Activated CD8-positive, alpha-beta T cell treated with anti-CD3 and anti-CD28 coated beads, Interleukin-2, amount 10 ng/mL, durations not matched to agents 7 days and 5 days (primary cell): Measurements from ENCODE around the gene GARRE1. TPM values are rescaled to one million over a fixed set of nuclear protein-coding genes. Genes with fewer than 3 reads are reported as not detected.

Source experiments
- ATAC-seq: fragments of 150-1000 bp; cut with Tn5 transposase; one replicate; pipeline ENCODE4 v1.10.0; 2021; ENCODE audit warnings: moderate library complexity
- CTCF ChIA-PET: fragments of 350-600 bp; sonication (Branson Sonifier 250); formaldehyde crosslinking; loops from one replicate; lab custom pipeline; 2021; ENCODE audit warnings: antibody characterized with exemption; lab: Charles Lee
- POLR2A ChIA-PET: fragments of 350-600 bp; sonication (Branson Sonifier 250); formaldehyde crosslinking; loops from one replicate; lab custom pipeline; 2021; ENCODE audit warnings: antibody characterized with exemption; lab: Charles Lee
- DNase-seq: peaks from one replicate; pipeline ENCODE4 v3.0.0-alpha.2; 2020
- H3K27ac Mint-ChIP-seq: one replicate; pipeline ENCODE4 v1.8.0; 2021; ENCODE audit warnings: mild to moderate bottlenecking, mixed read lengths
- H3K27me3 Mint-ChIP-seq: one replicate; pipeline ENCODE4 v1.8.0; 2021; ENCODE audit warnings: low read depth, mixed read lengths
- H3K36me3 Mint-ChIP-seq: one replicate; pipeline ENCODE4 v1.8.0; 2021; ENCODE audit warnings: low read depth, mixed read lengths
- H3K4me1 Mint-ChIP-seq: one replicate; pipeline ENCODE4 v1.8.0; 2021; ENCODE audit warnings: low read depth, mixed read lengths
- H3K4me3 Mint-ChIP-seq: one replicate; pipeline ENCODE4 v1.8.0; 2021; ENCODE audit warnings: mild to moderate bottlenecking, mixed read lengths
- H3K9me3 Mint-ChIP-seq: one replicate; pipeline ENCODE4 v1.8.0; 2022; ENCODE audit warnings: mixed read lengths; ENCODE audit not compliant: insufficient read depth
- total RNA-seq, 2 experiments: library from RNA; stranded (reverse); gene quantifications; one replicate each; pipeline ENCODE4 v1.2.3, GENCODE V29; 2021

GARRE1 gene
- total RNA-seq, 2 experiments from 2014 or later = 6.3 to 8.3 TPM

DNA sequence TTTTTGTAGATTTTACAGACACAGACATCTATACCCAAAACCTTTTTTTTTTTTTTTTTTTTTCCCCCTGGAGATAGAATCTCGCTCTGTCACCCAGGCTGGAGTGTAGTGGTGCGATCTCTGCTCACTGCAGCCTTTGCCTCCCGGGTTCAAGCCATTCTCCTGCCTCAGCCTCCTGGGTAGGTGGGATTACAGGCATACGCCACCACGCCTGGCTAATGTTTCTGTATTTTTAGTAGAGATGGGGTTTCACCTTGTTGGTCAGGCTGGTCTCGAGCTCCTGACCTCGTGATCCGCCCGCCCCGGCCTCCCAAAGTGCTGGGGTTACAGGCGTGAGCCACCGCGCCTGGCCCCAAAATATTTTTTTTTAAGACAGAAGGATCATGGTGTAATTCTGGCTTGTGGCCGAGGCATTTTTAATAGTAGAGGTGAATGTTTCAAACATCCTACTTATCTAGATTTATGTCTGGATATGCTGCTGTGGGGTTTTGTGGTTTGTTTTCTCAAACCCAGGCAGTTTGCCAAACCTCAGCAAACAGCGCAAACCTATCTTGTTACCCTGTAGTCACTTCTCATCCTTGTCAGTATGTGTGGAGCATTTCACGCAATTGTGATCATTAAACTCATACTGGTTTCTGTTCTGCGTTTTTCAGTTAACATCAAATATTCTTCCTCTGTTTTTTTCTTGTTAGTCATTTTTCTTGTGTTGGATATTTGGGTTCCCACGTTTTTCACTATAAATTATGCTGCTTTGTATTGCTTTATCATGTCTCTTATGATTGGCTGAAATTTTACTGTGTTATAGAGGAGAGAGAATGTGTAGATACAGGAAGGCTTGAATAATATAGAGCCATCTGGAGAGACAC is 36.2 kb upstream of the GARRE1 start:
- H3K9me3 Mint-ChIP-seq = no peaks in the 10 kb centered on the region
- DNase-seq = peak; percentile 75
- peaks cover 64% of the 10 kb centered on the region for H3K36me3 Mint-ChIP-seq
- ChIA-PET POLR2A (interaction anchor here (1.0 kb wide), 1 partner anchor 14 kb away, joined by 4 read pairs; no protein-coding TSS in a partner anchor), CTCF (interaction anchor here (1.0 to 1.5 kb wide), 2 partner anchors 14 to 128 kb away, joined by 3 to 9 read pairs; no protein-coding TSS in a partner anchor)
- peak overlapping the region; percentile 71 for H3K27ac Mint-ChIP-seq
- peak; percentile 71 for ATAC-seq
- H3K4me3 Mint-ChIP-seq = peak overlapping the region; percentile 2
- no peaks in the 10 kb centered on the region for H3K27me3 Mint-ChIP-seq
- peaks cover 34% of the 10 kb centered on the region for H3K4me1 Mint-ChIP-seq

DNA sequence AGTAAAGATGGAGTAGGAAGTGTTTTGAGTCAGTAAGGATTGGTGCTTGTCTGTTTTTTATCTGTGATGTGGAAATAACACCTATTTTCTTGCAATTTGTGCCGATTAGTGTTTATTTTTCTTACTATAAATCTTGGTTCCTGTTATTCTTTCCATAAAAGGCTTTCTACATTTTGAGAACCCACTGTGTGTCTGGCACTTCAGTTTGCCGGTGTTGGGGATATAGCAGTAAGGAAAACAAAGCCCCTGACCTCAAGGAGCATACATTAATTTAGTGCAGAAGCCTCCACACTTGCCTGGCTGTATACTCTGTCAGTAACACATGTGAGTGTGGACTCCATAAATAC is 35.6 kb upstream of the GARRE1 start:
- Mint-ChIP-seq H3K4me1 (peaks cover 40% of the 10 kb centered on the region), H3K27me3 (no peaks in the 10 kb centered on the region), H3K36me3 (peaks cover 69% of the 10 kb centered on the region), H3K27ac (peak overlapping the region; percentile 71), H3K9me3 (no peaks in the 10 kb centered on the region), H3K4me3 (no peak overlapping the region)
- ATAC-seq (no peak), DNase-seq (no peak)
- CTCF ChIA-PET = interaction anchor here (1.0 to 1.5 kb wide), 4 partner anchors 11 to 128 kb away, joined by 3 to 9 read pairs (median 6); no protein-coding TSS in a partner anchor
- POLR2A ChIA-PET = no interaction called here

- DNase-seq (peak; percentile 72), ATAC-seq (peak; percentile 38)
- Mint-ChIP-seq H3K27me3 (no peaks in the 10 kb centered on the region), H3K27ac (no peak overlapping the region), H3K4me3 (no peak overlapping the region), H3K36me3 (peaks cover 75% of the 10 kb centered on the region), H3K4me1 (peaks cover 47% of the 10 kb centered on the region), H3K9me3 (no peaks in the 10 kb centered on the region)
- ChIA-PET POLR2A (no interaction called here), CTCF (interaction anchor here (0.7 to 1.5 kb wide), 9 partner anchors 8 to 114 kb away, joined by 3 to 7 read pairs (median 4); no protein-coding TSS in a partner anchor)
Measured at GRCh38 chr19:34220472-34221063, 33.8 kb upstream of the GARRE1 start.

GRCh38 chr19:34222386-34222785 is 32.0 kb upstream of the GARRE1 start:
- DNase-seq (no peak), ATAC-seq (no peak)
- Mint-ChIP-seq H3K4me1 (peaks cover 55% of the 10 kb centered on the region), H3K27ac (no peak overlapping the region), H3K27me3 (no peaks in the 10 kb centered on the region), H3K9me3 (no peaks in the 10 kb centered on the region), H3K36me3 (peaks cover 79% of the 10 kb centered on the region), H3K4me3 (no peak overlapping the region)
- ChIA-PET POLR2A (interaction anchor here (0.7 to 1.0 kb wide), 2 partner anchors 35 to 51 kb away, joined by 3 read pairs; partner anchors contain the start of gene LSM14A), CTCF (interaction anchor here (0.5 to 1.1 kb wide), 6 partner anchors 11 to 280 kb away, joined by 3 to 4 read pairs (median 4); no protein-coding TSS in a partner anchor)

GRCh38 chr19:34224996-34225658 is 29.2 kb upstream of the GARRE1 start:
- POLR2A ChIA-PET = interaction anchor here (1.7 kb wide), 1 partner anchor 52 kb away, joined by 7 read pairs; the partner anchor contains the start of gene LSM14A
- CTCF ChIA-PET = interaction anchor here (0.9 to 1.8 kb wide), 4 partner anchors 20 to 121 kb away, joined by 3 to 7 read pairs (median 4); no protein-coding TSS in a partner anchor

GRCh38 chr19:34225659-34226015 is 28.7 kb upstream of the GARRE1 start:
- CTCF ChIA-PET = interaction anchor here (0.7 to 1.8 kb wide), 5 partner anchors 21 to 121 kb away, joined by 3 to 7 read pairs (median 3); no protein-coding TSS in a partner anchor
- H3K36me3 Mint-ChIP-seq = peaks cover 77% of the 10 kb centered on the region

More at GRCh38 chr19:34224996-34225658, 29.2 kb upstream of the GARRE1 start:
- no peak overlapping the region for H3K4me3 Mint-ChIP-seq
- no peak for DNase-seq
- no peak overlapping the region for H3K27ac Mint-ChIP-seq
- ATAC-seq = no peak
- peaks cover 40% of the 10 kb centered on the region for H3K4me1 Mint-ChIP-seq
- peaks cover 77% of the 10 kb centered on the region for H3K36me3 Mint-ChIP-seq
- no peaks in the 10 kb centered on the region for H3K27me3 Mint-ChIP-seq
- no peaks in the 10 kb centered on the region for H3K9me3 Mint-ChIP-seq

DNA sequence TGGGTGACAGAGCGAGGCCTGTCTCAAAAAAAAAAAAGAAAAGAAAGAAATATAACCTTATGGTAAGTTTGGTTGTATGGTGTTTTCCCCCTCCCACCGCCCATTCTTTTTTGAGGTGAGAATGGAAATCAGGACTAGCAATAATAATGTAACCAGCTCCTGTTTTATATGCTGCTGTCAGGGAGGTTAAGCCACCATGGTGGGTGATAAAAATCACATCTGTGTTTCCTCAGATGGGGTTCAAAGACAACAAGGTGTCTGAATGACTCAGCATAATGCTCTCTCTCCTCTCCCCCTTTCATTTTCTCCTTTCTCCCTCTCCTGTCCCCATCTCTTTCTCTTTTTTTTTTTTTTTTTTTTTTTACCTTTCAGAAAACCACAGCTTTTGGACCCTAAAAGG is 28.3 kb upstream of the GARRE1 start:
- H3K27ac Mint-ChIP-seq = no peak overlapping the region
- H3K9me3 Mint-ChIP-seq = no peaks in the 10 kb centered on the region

More at GRCh38 chr19:34225659-34226015, 28.7 kb upstream of the GARRE1 start:
- Mint-ChIP-seq H3K9me3 (no peaks in the 10 kb centered on the region), H3K27ac (no peak overlapping the region), H3K4me3 (no peak overlapping the region), H3K4me1 (peaks cover 36% of the 10 kb centered on the region), H3K27me3 (no peaks in the 10 kb centered on the region)
- DNase-seq = no peak
- POLR2A ChIA-PET = interaction anchor here (0.7 to 1.7 kb wide), 2 partner anchors 53 to 54 kb away, joined by 4 to 7 read pairs; partner anchors contain the start of gene LSM14A
- ATAC-seq = no peak

DNA sequence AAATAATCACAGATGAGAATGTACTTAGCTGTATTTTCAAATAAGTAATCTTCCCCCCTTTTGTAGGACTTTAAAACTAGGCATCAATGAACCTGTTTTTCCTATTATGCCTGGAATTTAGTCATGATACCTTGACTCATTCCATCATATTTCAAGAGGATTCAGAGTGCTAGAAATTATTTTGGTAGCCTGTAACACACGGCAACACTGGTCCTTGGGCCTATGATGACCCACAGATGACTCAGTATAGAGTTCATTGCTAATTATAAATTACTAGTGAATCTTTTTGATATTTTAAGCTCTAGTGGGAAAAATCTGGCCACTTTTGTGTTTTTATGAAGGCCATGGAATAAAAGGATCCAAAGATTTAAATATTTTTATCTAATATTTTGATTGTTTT is 26.0 kb upstream of the GARRE1 start:
- ChIA-PET CTCF (interaction anchor here (1.3 kb wide), 1 partner anchor 9 kb away, joined by 6 read pairs; no protein-coding TSS in a partner anchor), POLR2A (no interaction called here)
- Mint-ChIP-seq H3K27me3 (no peaks in the 10 kb centered on the region), H3K4me1 (peaks cover 51% of the 10 kb centered on the region), H3K9me3 (no peaks in the 10 kb centered on the region), H3K36me3 (peaks cover 65% of the 10 kb centered on the region), H3K4me3 (no peak overlapping the region), H3K27ac (no peak overlapping the region)
- ATAC-seq (no peak), DNase-seq (no peak)

More for the DNA sequence above, 28.3 kb upstream of the GARRE1 start:
- peaks cover 79% of the 10 kb centered on the region for H3K36me3 Mint-ChIP-seq
- peak; percentile 47 for ATAC-seq
- CTCF ChIA-PET = interaction anchor here (0.7 to 1.8 kb wide), 6 partner anchors 21 to 121 kb away, joined by 3 to 7 read pairs (median 3); no protein-coding TSS in a partner anchor
- POLR2A ChIA-PET = interaction anchor here (0.7 to 1.7 kb wide), 2 partner anchors 53 to 55 kb away, joined by 4 to 7 read pairs; partner anchors contain the start of gene LSM14A
- H3K4me1 Mint-ChIP-seq = peaks cover 36% of the 10 kb centered on the region
- no peak overlapping the region for H3K4me3 Mint-ChIP-seq
- DNase-seq = no peak
- no peaks in the 10 kb centered on the region for H3K27me3 Mint-ChIP-seq

- peaks cover 50% of the 10 kb centered on the region for H3K4me1 Mint-ChIP-seq
- no peaks in the 10 kb centered on the region for H3K9me3 Mint-ChIP-seq
- ChIA-PET CTCF (interaction anchor here (1.3 kb wide), 1 partner anchor 9 kb away, joined by 6 read pairs; no protein-coding TSS in a partner anchor), POLR2A (no interaction called here)
- DNase-seq = no peak
- H3K27me3 Mint-ChIP-seq = no peaks in the 10 kb centered on the region
- no peak overlapping the region for H3K4me3 Mint-ChIP-seq
- H3K27ac Mint-ChIP-seq = no peak overlapping the region
- no peak for ATAC-seq
- H3K36me3 Mint-ChIP-seq = peaks cover 62% of the 10 kb centered on the region
Measured at GRCh38 chr19:34228762-34229161, 25.6 kb upstream of the GARRE1 start.

GRCh38 chr19:34229721-34230120 is 24.6 kb upstream of the GARRE1 start:
- ATAC-seq (no peak), DNase-seq (no peak)
- ChIA-PET CTCF (no interaction called here), POLR2A (no interaction called here)
- Mint-ChIP-seq H3K36me3 (peaks cover 56% of the 10 kb centered on the region), H3K27ac (no peak overlapping the region), H3K27me3 (no peaks in the 10 kb centered on the region), H3K9me3 (no peaks in the 10 kb centered on the region), H3K4me3 (no peak overlapping the region), H3K4me1 (peaks cover 47% of the 10 kb centered on the region)

GRCh38 chr19:34230820-34231219 is 23.5 kb upstream of the GARRE1 start:
- Mint-ChIP-seq H3K4me1 (peaks cover 36% of the 10 kb centered on the region), H3K27ac (no peak overlapping the region), H3K4me3 (no peak overlapping the region), H3K27me3 (no peaks in the 10 kb centered on the region), H3K9me3 (no peaks in the 10 kb centered on the region), H3K36me3 (peaks cover 51% of the 10 kb centered on the region)
- no peak for ATAC-seq
- POLR2A ChIA-PET = no interaction called here
- no peak for DNase-seq
- CTCF ChIA-PET = interaction anchor here (1.0 kb wide), 1 partner anchor 112 kb away, joined by 3 read pairs; no protein-coding TSS in a partner anchor
